Calu3 (cell line): ENCODE data around the gene DKKL1. TPM values are rescaled to one million over a fixed set of nuclear protein-coding genes. Genes with fewer than 3 reads are reported as not detected.

Source experiments
- BruUV-seq: library from RNA; stranded (reverse); fragments of 400-500 nt; replicated peaks from 2 replicates; lab custom pipeline; 2021; lab: Mats Ljungman, UMichigan
- CTCF ChIA-PET: fragments of 300-600 bp; sonication (Branson Sonifier 250); formaldehyde crosslinking; loops from one replicate; lab custom pipeline; 2022; ENCODE audit warnings: antibody characterized with exemption; lab: Charles Lee
- DNase-seq: peaks from one replicate; pipeline ENCODE4 v3.0.0; 2022
- H3K27ac Mint-ChIP-seq: one replicate; pipeline ENCODE4 v1.8.0; 2022; ENCODE audit warnings: mixed read lengths; ENCODE audit not compliant: unreplicated experiment
- H3K27me3 Mint-ChIP-seq: one replicate; pipeline ENCODE4 v1.8.0; 2022; ENCODE audit warnings: mixed read lengths; ENCODE audit not compliant: unreplicated experiment
- H3K36me3 Mint-ChIP-seq: one replicate; pipeline ENCODE4 v1.8.0; 2022; ENCODE audit warnings: mild to moderate bottlenecking, moderate library complexity, mixed read lengths; ENCODE audit not compliant: insufficient read depth, unreplicated experiment
- H3K4me1 Mint-ChIP-seq: one replicate; pipeline ENCODE4 v1.8.0; 2022; ENCODE audit warnings: mild to moderate bottlenecking, low read depth, mixed read lengths; ENCODE audit not compliant: unreplicated experiment
- H3K4me3 Mint-ChIP-seq: one replicate; pipeline ENCODE4 v1.8.0; 2022; ENCODE audit warnings: mild to moderate bottlenecking, low read depth, moderate library complexity, mixed read lengths; ENCODE audit not compliant: unreplicated experiment
- H3K9me3 Mint-ChIP-seq: one replicate; pipeline ENCODE4 v1.8.0; 2022; ENCODE audit warnings: low read depth, mixed read lengths; ENCODE audit not compliant: unreplicated experiment
- intact Hi-C: fragments of 100-400 bp; cut with micrococcal nuclease; formaldehyde crosslinking; loops from one replicate; pipeline ENCODE4 v1.10.0; 2022; ENCODE audit not compliant: unreplicated experiment
- total RNA-seq: library from RNA; stranded (reverse); gene quantifications from 2 replicates; pipeline ENCODE4 v1.2.3, GENCODE V29; 2022
- TF ChIP-seq, protein P1 (sequence below): fragments of 200-600 bp; IDR thresholded peaks from one replicate; pipeline ENCODE4 v1.8.0; 2022; ENCODE audit warnings: antibody characterized with exemption; ENCODE audit not compliant: unreplicated experiment

Gene DKKL1
- total RNA-seq, 1 experiment from 2014 or later: not detected

DNA sequence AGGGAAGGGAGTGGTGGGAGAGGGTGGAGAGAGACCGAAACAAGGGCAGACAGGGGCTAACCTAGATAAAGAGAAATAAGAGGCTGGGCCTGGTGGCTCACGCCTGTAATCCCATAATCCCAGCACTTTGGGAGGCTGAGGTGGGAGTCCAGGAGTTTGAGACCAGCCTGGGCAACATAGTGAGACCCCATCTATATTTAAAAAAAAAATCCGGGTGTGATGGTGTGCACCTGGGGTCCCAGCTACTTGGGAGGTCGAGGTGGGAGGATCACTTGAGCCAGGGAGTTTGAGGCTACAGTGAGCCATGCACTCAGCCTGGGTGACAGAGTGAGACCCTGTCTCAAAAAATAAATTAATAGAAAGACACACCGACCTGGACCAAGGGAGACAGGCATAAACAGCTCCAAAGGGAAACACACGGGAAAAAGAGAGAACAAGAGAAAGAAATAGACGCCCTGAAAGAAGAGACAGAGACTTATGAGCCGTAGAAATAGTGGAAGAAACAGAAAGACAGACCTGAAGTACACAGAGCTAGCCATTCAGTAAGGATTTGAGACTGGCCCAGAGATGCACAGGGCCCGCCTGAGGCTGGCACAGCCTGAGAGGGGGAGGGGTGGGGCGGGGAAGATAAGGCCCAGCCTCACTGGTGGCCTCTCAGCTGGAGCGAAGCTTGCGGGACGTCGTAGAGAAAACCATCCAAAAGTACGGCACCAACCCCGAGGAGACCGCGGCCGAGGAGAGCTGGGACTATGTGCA, 26.2 kb upstream of the DKKL1 start:
- TF ChIP-seq, protein P1, sequence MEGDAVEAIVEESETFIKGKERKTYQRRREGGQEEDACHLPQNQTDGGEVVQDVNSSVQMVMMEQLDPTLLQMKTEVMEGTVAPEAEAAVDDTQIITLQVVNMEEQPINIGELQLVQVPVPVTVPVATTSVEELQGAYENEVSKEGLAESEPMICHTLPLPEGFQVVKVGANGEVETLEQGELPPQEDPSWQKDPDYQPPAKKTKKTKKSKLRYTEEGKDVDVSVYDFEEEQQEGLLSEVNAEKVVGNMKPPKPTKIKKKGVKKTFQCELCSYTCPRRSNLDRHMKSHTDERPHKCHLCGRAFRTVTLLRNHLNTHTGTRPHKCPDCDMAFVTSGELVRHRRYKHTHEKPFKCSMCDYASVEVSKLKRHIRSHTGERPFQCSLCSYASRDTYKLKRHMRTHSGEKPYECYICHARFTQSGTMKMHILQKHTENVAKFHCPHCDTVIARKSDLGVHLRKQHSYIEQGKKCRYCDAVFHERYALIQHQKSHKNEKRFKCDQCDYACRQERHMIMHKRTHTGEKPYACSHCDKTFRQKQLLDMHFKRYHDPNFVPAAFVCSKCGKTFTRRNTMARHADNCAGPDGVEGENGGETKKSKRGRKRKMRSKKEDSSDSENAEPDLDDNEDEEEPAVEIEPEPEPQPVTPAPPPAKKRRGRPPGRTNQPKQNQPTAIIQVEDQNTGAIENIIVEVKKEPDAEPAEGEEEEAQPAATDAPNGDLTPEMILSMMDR: no peak
- Mint-ChIP-seq H3K27me3 (peaks cover 85% of the 10 kb centered on the region), H3K36me3 (no peaks in the 10 kb centered on the region), H3K4me1 (peaks cover 10% of the 10 kb centered on the region), H3K27ac (no peak overlapping the region), H3K9me3 (no peaks in the 10 kb centered on the region), H3K4me3 (no peak overlapping the region)
- DNase-seq: no peak
- intact Hi-C loops: no loop called here
- CTCF ChIA-PET: interaction anchor here (0.7 kb wide), 1 partner anchor 1014 kb away, joined by 4 read pairs; no protein-coding TSS in a partner anchor
- no TSS peak for BruUV-seq

DNA sequence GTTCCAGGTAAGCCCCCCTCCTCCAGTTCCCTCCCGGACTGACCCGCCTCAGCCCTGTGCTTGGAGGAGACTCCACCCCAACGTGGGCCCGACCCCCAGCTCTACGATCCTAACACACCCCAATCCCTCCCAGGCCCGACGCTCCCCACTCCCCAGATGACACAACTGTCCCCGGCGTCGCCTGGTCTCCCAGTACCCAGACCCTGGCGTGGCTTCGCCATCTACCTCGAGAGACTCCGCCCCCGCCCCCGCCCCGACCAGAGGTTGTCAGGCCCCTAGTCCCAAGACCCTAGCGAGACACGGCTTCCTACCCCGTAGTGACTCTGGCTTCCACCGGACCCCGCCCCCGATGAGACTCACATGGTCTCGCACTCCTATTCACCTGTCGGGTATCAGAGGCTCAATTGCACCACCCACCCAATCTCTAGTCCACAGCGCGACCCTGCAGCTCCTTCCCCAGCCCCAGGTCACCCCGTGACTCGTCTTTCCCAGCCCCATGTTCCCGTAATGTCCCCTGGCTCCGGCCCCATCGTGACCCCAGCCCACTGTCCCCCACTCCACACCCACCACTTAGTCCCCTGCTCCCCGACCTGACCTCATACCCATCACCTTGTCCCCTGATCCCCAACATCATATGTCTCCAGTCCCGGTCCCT, 25.5 kb upstream of the DKKL1 start:
- TF ChIP-seq, protein P1: no peak
- DNase-seq: no peak
- H3K4me1 Mint-ChIP-seq: peaks cover 10% of the 10 kb centered on the region
- peak overlapping the region; percentile 25 for H3K4me3 Mint-ChIP-seq
- no peak overlapping the region for H3K27ac Mint-ChIP-seq
- intact Hi-C loops: no loop called here
- CTCF ChIA-PET: interaction anchor here (0.5 kb wide), 1 partner anchor 751 kb away, joined by 3 read pairs; no protein-coding TSS in a partner anchor
- H3K36me3 Mint-ChIP-seq: no peaks in the 10 kb centered on the region
- BruUV-seq: no TSS peak
- H3K9me3 Mint-ChIP-seq: no peaks in the 10 kb centered on the region
- H3K27me3 Mint-ChIP-seq: peaks cover 79% of the 10 kb centered on the region

DNA sequence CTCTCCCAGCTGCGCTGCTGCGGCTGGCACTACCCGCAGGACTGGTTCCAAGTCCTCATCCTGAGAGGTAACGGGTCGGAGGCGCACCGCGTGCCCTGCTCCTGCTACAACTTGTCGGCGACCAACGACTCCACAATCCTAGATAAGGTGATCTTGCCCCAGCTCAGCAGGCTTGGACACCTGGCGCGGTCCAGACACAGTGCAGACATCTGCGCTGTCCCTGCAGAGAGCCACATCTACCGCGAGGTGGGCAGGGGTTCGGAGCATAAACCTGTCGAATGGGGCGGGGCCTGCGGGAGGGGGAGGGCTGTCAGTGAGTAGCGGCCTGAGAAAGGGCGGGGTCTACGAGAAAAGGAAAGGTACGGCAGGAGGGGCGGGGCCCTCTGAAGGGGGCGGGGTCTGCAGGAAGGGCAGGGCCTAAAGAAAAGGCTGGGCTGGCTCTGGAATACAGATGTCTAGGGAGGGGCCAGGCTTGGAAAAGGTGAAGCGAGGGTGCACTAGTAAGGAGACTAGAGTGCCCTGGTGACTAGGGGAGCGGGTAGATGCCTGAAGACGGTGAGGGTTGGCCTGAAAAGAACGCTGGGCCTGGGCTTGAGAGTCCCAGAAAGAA, 24.9 kb upstream of the DKKL1 start:
- no peaks in the 10 kb centered on the region for H3K9me3 Mint-ChIP-seq
- DNase-seq: peak; percentile 82

More for the DNA sequence above, 24.9 kb upstream of the DKKL1 start:
- CTCF ChIA-PET: interaction anchor here (0.5 kb wide), 1 partner anchor 750 kb away, joined by 3 read pairs; no protein-coding TSS in a partner anchor
- TF ChIP-seq, protein P1: no peak
- intact Hi-C loops: no loop called here
- no peaks in the 10 kb centered on the region for H3K36me3 Mint-ChIP-seq
- peaks cover 10% of the 10 kb centered on the region for H3K4me1 Mint-ChIP-seq
- BruUV-seq: no TSS peak
- H3K4me3 Mint-ChIP-seq: peak overlapping the region; percentile 25
- peaks cover 72% of the 10 kb centered on the region for H3K27me3 Mint-ChIP-seq
- no peak overlapping the region for H3K27ac Mint-ChIP-seq
